Measurements from ENCODE around the gene MCF2L. TPM values are rescaled to one million over a fixed set of nuclear protein-coding genes. Genes with fewer than 3 reads are reported as not detected.
A peak's percentile ranks its signal among the peaks of the same experiment; 100 is the strongest.

MCF2L gene
- total RNA-seq, 4 donors from 2014 or later: 10.2 to 25.4 (median 16.9) TPM

DNA sequence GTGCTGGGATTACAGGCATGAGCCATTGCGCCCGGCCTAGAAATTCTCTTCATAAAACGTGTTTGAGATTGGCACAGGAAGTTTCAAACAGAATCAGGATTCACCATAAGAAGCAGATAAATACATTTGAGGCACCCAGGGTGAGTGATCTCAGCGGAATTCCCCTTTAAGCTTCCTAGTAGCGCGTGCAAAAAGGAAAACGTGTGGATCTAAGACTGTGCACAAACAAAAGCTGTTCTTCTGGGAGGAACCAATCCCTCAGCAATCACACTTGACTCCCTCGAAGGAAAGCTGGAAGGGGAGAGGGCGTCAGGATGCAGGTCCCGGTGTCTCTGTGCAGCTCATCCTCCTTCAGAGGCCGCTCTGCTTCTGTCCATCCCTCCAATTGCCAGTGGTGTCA lies 15.5 kb downstream of the MCF2L start:
- Histone ChIP-seq H3K4me1 (peaks cover 4 to 32% (median 8%) of the 10 kb centered on the region in 3 donors), H3K36me3 (no peaks in the 10 kb centered on the region), H3K9me3 (no peaks in the 10 kb centered on the region), H3K27me3 (peaks cover 0 to 18% (median 0%) of the 10 kb centered on the region in 4 donors), H3K27ac (peak overlapping the region in 2 of 4 donors; percentile 10 to 48), H3K4me3 (peak overlapping the region; percentile 26 to 57 (median 42))
- TF ChIP-seq, protein P1, sequence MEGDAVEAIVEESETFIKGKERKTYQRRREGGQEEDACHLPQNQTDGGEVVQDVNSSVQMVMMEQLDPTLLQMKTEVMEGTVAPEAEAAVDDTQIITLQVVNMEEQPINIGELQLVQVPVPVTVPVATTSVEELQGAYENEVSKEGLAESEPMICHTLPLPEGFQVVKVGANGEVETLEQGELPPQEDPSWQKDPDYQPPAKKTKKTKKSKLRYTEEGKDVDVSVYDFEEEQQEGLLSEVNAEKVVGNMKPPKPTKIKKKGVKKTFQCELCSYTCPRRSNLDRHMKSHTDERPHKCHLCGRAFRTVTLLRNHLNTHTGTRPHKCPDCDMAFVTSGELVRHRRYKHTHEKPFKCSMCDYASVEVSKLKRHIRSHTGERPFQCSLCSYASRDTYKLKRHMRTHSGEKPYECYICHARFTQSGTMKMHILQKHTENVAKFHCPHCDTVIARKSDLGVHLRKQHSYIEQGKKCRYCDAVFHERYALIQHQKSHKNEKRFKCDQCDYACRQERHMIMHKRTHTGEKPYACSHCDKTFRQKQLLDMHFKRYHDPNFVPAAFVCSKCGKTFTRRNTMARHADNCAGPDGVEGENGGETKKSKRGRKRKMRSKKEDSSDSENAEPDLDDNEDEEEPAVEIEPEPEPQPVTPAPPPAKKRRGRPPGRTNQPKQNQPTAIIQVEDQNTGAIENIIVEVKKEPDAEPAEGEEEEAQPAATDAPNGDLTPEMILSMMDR (IDR thresholded peaks at IDR 0.05): no peak
- no peak for TF ChIP-seq POLR2A (IDR thresholded peaks at IDR 0.05)
- intact Hi-C loops (cut with DNase I): no loop called here
- DNase-seq: no peak
- 32 to 48% methylated on average over 10 to 11 of the region's 11 CpGs for WGBS, 2 donors

- Histone ChIP-seq H3K27ac (peak overlapping the region; percentile 10 to 48 (median 23)), H3K27me3 (peaks cover 0 to 11% (median 0%) of the 10 kb centered on the region in 4 donors), H3K4me3 (peak overlapping the region; percentile 26 to 57 (median 42)), H3K9me3 (no peaks in the 10 kb centered on the region), H3K36me3 (no peaks in the 10 kb centered on the region), H3K4me1 (peaks cover 4 to 29% (median 8%) of the 10 kb centered on the region in 3 donors)
- intact Hi-C loops (cut with DNase I): no loop called here
- 34 to 37% methylated on average over 11 to 17 of the region's 30 CpGs for WGBS, 2 donors
- TF ChIP-seq, protein P1 (IDR thresholded peaks at IDR 0.05): no peak
- TF ChIP-seq POLR2A (IDR thresholded peaks at IDR 0.05): no peak
- no peak for DNase-seq
Measured at GRCh38 chr13:112984954-112985802, 16.2 kb downstream of the MCF2L start.

DNA sequence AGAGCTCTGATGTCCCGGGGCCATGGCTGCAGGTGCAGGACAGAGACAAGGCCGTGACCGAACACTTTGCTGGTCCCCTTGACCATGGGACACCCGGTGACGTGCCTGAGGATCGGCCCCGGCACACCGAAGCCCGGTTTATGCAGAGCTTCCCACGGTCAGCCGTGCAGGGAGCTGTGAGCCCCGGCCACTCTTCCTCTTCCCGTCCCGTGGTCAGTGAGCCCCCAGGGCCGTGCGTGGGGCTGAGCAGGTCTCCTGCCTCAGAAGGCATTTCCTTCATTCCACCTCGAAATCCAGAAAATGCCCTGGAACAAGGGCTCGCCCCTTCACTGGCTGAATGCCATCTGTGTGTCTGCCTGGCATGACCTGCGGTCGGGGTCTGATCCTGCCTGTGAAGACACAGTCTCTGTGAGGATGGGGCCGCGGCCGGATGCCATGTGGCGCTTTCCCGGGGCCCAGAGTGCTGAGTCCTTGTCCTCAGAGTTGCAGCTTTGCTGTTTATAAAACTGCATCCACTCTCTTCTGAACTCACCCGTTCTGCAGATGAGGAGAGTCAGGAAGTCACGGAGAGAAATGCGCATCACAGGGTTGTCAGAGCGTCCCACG lies 16.9 kb downstream of the MCF2L start:
- H3K4me1 ChIP-seq: peaks cover 4 to 33% (median 8%) of the 10 kb centered on the region in 3 donors
- H3K36me3 ChIP-seq: no peaks in the 10 kb centered on the region
- H3K27me3 ChIP-seq: peaks cover 0 to 7% (median 0%) of the 10 kb centered on the region in 4 donors
- DNase-seq: no peak
- no peak overlapping the region for H3K27ac ChIP-seq
- no peaks in the 10 kb centered on the region for H3K9me3 ChIP-seq
- TF ChIP-seq, protein P1 (IDR thresholded peaks at IDR 0.05): no peak
- TF ChIP-seq POLR2A (IDR thresholded peaks at IDR 0.05): no peak
- H3K4me3 ChIP-seq: peak overlapping the region; percentile 26 to 57 (median 42)
- WGBS, 2 donors: 78 to 92% methylated on average over 4 of the region's 30 CpGs
- intact Hi-C loops (cut with DNase I): no loop called here

DNA sequence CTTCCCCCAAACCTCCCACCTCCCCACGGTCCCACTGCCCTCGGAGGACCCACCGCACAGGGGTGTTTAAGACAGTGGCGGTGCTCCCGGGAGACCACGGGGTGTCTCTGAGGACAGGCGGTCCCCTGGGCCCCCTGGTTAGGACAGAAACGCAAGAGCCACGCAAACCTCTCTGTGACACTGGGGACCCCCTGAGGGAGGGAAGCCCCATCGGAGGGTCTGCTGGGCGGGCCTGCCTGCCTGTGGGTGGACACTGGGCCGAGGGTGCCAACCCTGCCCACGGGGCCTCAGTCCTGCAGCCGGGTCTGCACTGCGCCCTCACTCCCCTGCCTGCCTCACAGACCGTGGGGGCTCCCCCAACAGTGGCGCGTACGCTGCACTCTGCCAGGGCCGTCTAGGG lies 17.5 kb downstream of the MCF2L start:
- intact Hi-C loops (cut with DNase I): no loop called here

More for the DNA sequence above, 17.5 kb downstream of the MCF2L start:
- Histone ChIP-seq H3K36me3 (no peaks in the 10 kb centered on the region), H3K27me3 (peaks cover 0 to 6% (median 0%) of the 10 kb centered on the region in 4 donors), H3K9me3 (no peaks in the 10 kb centered on the region), H3K27ac (no peak overlapping the region), H3K4me3 (no peak overlapping the region), H3K4me1 (peaks cover 4 to 37% (median 8%) of the 10 kb centered on the region in 3 donors)
- WGBS, 2 donors: 0% methylated on average over 1 of the region's 20 CpGs; no CpG with 5 or more reads in 1 of the 2 donors
- no peak for TF ChIP-seq POLR2A (IDR thresholded peaks at IDR 0.05)
- TF ChIP-seq, protein P1 (IDR thresholded peaks at IDR 0.05): no peak
- no peak for DNase-seq
